GM12878 (cell line): ENCODE results near the gene EIF4ENIF1. TPM values are rescaled to one million over a fixed set of nuclear protein-coding genes. Genes with fewer than 3 reads are reported as not detected.

Experiments
- ATAC-seq: fragments of 200-7000 bp; cut with Tn5 transposase; 3 replicates; pipeline ENCODE4 v1.9.1; 2020; ENCODE audit warnings: mild to moderate bottlenecking, moderate library complexity
- BruUV-seq: library from RNA; stranded (reverse); fragments of 400-500 nt; replicated peaks from 2 replicates; lab custom pipeline; 2021; lab: Mats Ljungman, UMichigan
- CTCF ChIA-PET: fragments of 300-600 bp; sonication (Branson Sonifier 250); formaldehyde crosslinking; extraction: SDS; loops from one replicate; lab custom pipeline; 2021; ENCODE audit warnings: inconsistent platforms; lab: Yijun Ruan, JAX
- POLR2A ChIA-PET: fragments of 350-600 bp; formaldehyde crosslinking; extraction: SDS; loops from one replicate; lab custom pipeline; 2021; ENCODE audit warnings: inconsistent platforms; lab: Charles Lee
- RAD21 ChIA-PET: fragments of 300-600 bp; sonication (Branson Sonifier 250); formaldehyde crosslinking; loops from one replicate; lab custom pipeline; 2023; ENCODE audit warnings: antibody characterized with exemption; ENCODE audit not compliant: unreplicated experiment; lab: Charles Lee
- SMC1A ChIA-PET: fragments of 300-600 bp; sonication (Branson Sonifier 250); formaldehyde crosslinking; loops from one replicate; lab custom pipeline; 2023; ENCODE audit not compliant: unreplicated experiment, uncharacterized antibody; lab: Charles Lee
- DNase-seq: peaks from one replicate; pipeline ENCODE4 v3.0.0-alpha.2; 2011; ENCODE audit warnings: low read depth, low spot score
- FAIRE-seq: peaks from 3 replicates; lab custom pipeline; 2011; peaks lifted over from hg19 to GRCh38; lab: Jason Lieb, UNC
- H2AFZ ChIP-seq: 2 replicates; pipeline ENCODE4 v1.6.0; 2011; ENCODE audit warnings: low read depth, low read length, control low read depth; ENCODE audit not compliant: control insufficient read depth
- H3K27ac ChIP-seq: 2 replicates; pipeline ENCODE4 v1.5.1; 2011; ENCODE audit warnings: control low read depth; ENCODE audit not compliant: control insufficient read depth, insufficient read depth
- H3K27me3 ChIP-seq, 2 experiments: replicated peaks in 1 of 2; 2 replicates each; pipeline versions ENCODE4 v1.6.0 to v1.6.1; 2011; ENCODE audit warnings: low read length in 1 of 2; ENCODE audit not compliant: control insufficient read depth in 2 of 2, insufficient read depth in 2 of 2
- H3K36me3 ChIP-seq, 2 experiments: 2 replicates each; pipeline ENCODE4 v1.5.1; 2011; ENCODE audit warnings: low read length in 1 of 2; ENCODE audit not compliant: control insufficient read depth in 2 of 2, insufficient read depth in 2 of 2
- H3K4me1 ChIP-seq: 2 replicates; pipeline ENCODE4 v1.6.1; 2011; ENCODE audit warnings: mild to moderate bottlenecking, low read length, moderate library complexity, mixed read lengths; ENCODE audit not compliant: control insufficient read depth, insufficient read depth
- H3K4me2 ChIP-seq: 2 replicates; pipeline ENCODE4 v1.6.0; 2011; ENCODE audit warnings: control low read depth; ENCODE audit not compliant: control insufficient read depth, insufficient read depth
- H3K4me3 ChIP-seq: fragments of 200-600 bp; sonication (generic); 2 replicates; pipeline ENCODE4 v1.5.1; 2016
- H3K79me2 ChIP-seq: 2 replicates; pipeline ENCODE4 v1.6.0; 2011; ENCODE audit warnings: low read length; ENCODE audit not compliant: control insufficient read depth, insufficient read depth
- H3K9ac ChIP-seq: 2 replicates; pipeline ENCODE4 v1.8.0; 2011; ENCODE audit warnings: low read length, control low read depth, mixed read lengths; ENCODE audit not compliant: control insufficient read depth, insufficient read depth
- H3K9me3 ChIP-seq: replicated peaks from 3 replicates; pipeline ENCODE4 v1.5.1; 2011; ENCODE audit warnings: mild to moderate bottlenecking, low read length; ENCODE audit not compliant: control insufficient read depth, insufficient read depth
- H4K20me1 ChIP-seq: 2 replicates; pipeline ENCODE4 v1.6.0; 2011; ENCODE audit not compliant: control insufficient read depth, insufficient read depth
- BRCA1 ChIP-seq: IDR thresholded peaks from 2 replicates; pipeline ENCODE4 v1.6.1; 2011; ENCODE audit warnings: low read depth, low read length, improper control_type of control experiment
- EED ChIP-seq: sonication (generic); IDR thresholded peaks from 2 replicates; pipeline ENCODE4 v1.6.1; 2016; ENCODE audit warnings: antibody characterized with exemption, low read depth
- FOXM1 ChIP-seq: IDR thresholded peaks from 2 replicates; pipeline ENCODE4 v1.6.1; 2012; ENCODE audit warnings: low read depth, mild to moderate bottlenecking, inconsistent platforms, low read length, moderate library complexity
- HDAC6 ChIP-seq: fragments of 200-600 bp; sonication (generic); IDR thresholded peaks from one replicate; pipeline ENCODE4 v1.8.0; 2017; ENCODE audit warnings: antibody characterized with exemption; ENCODE audit not compliant: unreplicated experiment
- HDGF ChIP-seq: fragments of 450-650 bp; IDR thresholded peaks from 2 replicates; pipeline ENCODE4 v1.6.1; 2016; ENCODE audit warnings: antibody characterized with exemption
- POLR2A ChIP-seq: IDR thresholded peaks from 2 replicates; pipeline ENCODE4 v1.6.1; 2011; ENCODE audit warnings: low read depth, mild to moderate bottlenecking, low read length
- RBBP5 ChIP-seq: fragments of 200-600 bp; sonication (generic); conservative IDR thresholded peaks from 2 replicates; pipeline ENCODE4 v1.6.1; 2016
- USF1 ChIP-seq: IDR thresholded peaks from 2 replicates; pipeline ENCODE4 v1.6.1; 2011; ENCODE audit warnings: borderline replicate concordance, low read depth, mild to moderate bottlenecking, moderate library complexity, mixed read lengths, low read length; ENCODE audit not compliant: insufficient read depth; ENCODE audit errors: extremely low read length
- YY1 ChIP-seq: IDR thresholded peaks from 2 replicates; pipeline ENCODE4 v1.6.1; 2011; ENCODE audit warnings: low read depth, mild to moderate bottlenecking, low read length
- WGBS: methylation state at CpG from one replicate; pipeline ENCODE4 v1.1.6; 2016; ENCODE audit warnings: low lambda C conversion rate; ENCODE audit not compliant: insufficient replicate concordance, insufficient coverage; ENCODE audit errors: missing lambda C conversion rate; 5-methylcytosine and 5-hydroxymethylcytosine counted together
- in situ Hi-C: fragments of 300-500 bp; cut with MboI; formaldehyde crosslinking; loops from 9 replicates; pipeline ENCODE4 v1.14.3; 2018; ENCODE audit warnings: mixed read lengths
- intact Hi-C: fragments of 100-400 bp; cut with micrococcal nuclease; formaldehyde crosslinking; loops from one replicate; pipeline ENCODE4 v1.14.2; 2022; ENCODE audit not compliant: unreplicated experiment
- polyA plus RNA-seq, 11 experiments: library from polyadenylated mRNA; depleted of rRNA in 4 of 11; unstranded in 6 of 11; stranded (reverse) in 5 of 11; fragments of >200 nt; fragmentation: Nextera tagmentation in 4 of 11; fragmentation: Illumina TruSeq in 1 of 11; extraction: Ambion mirVana in 4 of 11; extraction: Trizol in 1 of 11; gene quantifications; 1 replicate in 1 of 11; 2 replicates in 10 of 11; pipeline versions ENCODE4 v1.2.1 to v1.2.3, GENCODE V29; 2011 to 2016; ENCODE audit warnings: inconsistent platforms in 2 of 11, missing spikeins in 2 of 11, low read depth in 1 of 11
- total RNA-seq, 4 experiments: library from RNA; depleted of rRNA in 3 of 4; stranded (reverse); fragments of >200 nt in 3 of 4; fragmentation: Illumina TruSeq in 1 of 4; extraction: Trizol in 1 of 4; gene quantifications; 2 replicates each; pipeline versions ENCODE4 v1.2.1 to v1.2.3, GENCODE V29; 2013 to 2021
- TF ChIP-seq, protein P1 (sequence below): fragments of 150-350 bp; IDR thresholded peaks from 2 replicates; pipeline ENCODE4 v1.6.1; 2014; ENCODE audit warnings: mild to moderate bottlenecking, low read depth, low read length

The EIF4ENIF1 gene
- total and polyA plus RNA-seq, 10 of the 15 experiments (the other 5 are each of a cell fraction or from before 2014, with no cell fraction given): 4.4 to 43.7 (median 24.4) TPM

DNA sequence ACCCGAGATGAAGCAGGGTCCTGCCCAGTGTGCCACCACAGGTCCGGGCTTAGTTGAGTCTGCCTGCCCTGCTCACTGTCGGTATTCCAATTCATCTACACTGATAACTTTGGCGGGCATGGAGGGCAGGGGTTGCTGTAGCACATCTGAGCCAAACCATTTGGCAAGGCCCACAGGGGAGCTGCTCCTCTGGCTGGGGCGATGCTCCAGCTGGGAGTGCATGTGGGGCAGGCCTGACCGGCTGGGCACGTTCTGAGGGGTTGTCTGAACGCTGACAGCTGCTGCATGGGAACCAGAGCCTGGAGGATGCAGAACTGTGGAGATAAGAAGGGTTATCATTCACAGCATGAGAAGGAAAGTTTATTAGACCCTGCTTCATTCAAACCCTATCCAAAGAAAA, 49.8 kb downstream of the EIF4ENIF1 start:
- Histone ChIP-seq H3K79me2 (no peaks in the 10 kb centered on the region), H3K36me3 (peaks cover 34 to 43% of the 10 kb centered on the region in 2 experiments), H3K9ac (no peak overlapping the region), H3K4me2 (no peak overlapping the region), H3K27me3 (no peaks in the 10 kb centered on the region), H3K27ac (no peak overlapping the region), H3K9me3 (no peaks in the 10 kb centered on the region), H4K20me1 (no peaks in the 10 kb centered on the region), H3K4me1 (no peaks in the 10 kb centered on the region), H3K4me3 (no peak overlapping the region), H2AFZ (no peak overlapping the region)
- ChIA-PET RAD21 (no interaction called here), CTCF (interaction anchor here (1.3 to 1.7 kb wide), 2 partner anchors 12 to 191 kb away, joined by 3 to 7 read pairs; no protein-coding TSS in a partner anchor), POLR2A (no interaction called here), SMC1A (interaction anchor here (0.8 to 1.4 kb wide), 2 partner anchors 12 to 14 kb away, joined by 3 to 4 read pairs; no protein-coding TSS in a partner anchor)
- WGBS: 93% methylated on average over 8 of the region's 8 CpGs
- no peak for FAIRE-seq
- TSS peak; percentile 12 for BruUV-seq
- DNase-seq: no peak
- intact Hi-C loops: no loop called here
- in situ Hi-C loops: no loop called here
- ATAC-seq: no peak
- TF ChIP-seq EED: no peak
- peak; percentile 58; the same call in 1 of the 2 replicates for TF ChIP-seq POLR2A

DNA sequence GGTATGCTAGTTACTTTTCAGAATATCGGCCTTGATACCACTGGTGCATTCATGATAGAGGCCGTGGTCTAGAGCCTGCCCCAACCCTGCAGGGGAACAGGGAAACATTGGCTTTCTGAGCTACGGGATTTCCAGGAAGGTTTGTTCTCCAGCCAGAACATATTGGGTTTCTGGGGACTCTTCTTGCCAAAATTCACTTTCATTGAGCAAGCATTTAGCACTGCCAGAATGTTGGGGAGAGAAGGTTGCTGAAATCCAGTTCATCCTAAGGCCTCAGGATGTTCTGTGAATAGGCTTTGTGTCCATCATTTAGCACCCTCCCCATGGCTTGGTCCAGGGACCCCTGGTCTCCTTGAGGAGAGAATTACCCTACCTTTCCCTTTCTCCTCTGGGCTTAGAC, 53.5 kb downstream of the EIF4ENIF1 start:
- no peaks in the 10 kb centered on the region for H3K27me3 ChIP-seq
- SMC1A ChIA-PET: interaction anchor here (0.9 to 1.2 kb wide), 2 partner anchors 13 to 22 kb away, joined by 3 read pairs; no protein-coding TSS in a partner anchor
- H3K4me3 ChIP-seq: no peak overlapping the region
- H3K4me2 ChIP-seq: no peak overlapping the region
- H3K9me3 ChIP-seq: no peaks in the 10 kb centered on the region
- CTCF ChIA-PET: interaction anchor here (2.8 kb wide), 1 partner anchor 16 kb away, joined by 8 read pairs; no protein-coding TSS in a partner anchor
- H3K27ac ChIP-seq: no peak overlapping the region
- H4K20me1 ChIP-seq: no peaks in the 10 kb centered on the region
- TF ChIP-seq FOXM1: no peak
- no peak for TF ChIP-seq YY1
- no peak for TF ChIP-seq HDGF
- no peak for TF ChIP-seq HDAC6
- TF ChIP-seq RBBP5: no peak
- no peak for TF ChIP-seq BRCA1
- TF ChIP-seq USF1: no peak
- TF ChIP-seq, protein P1, sequence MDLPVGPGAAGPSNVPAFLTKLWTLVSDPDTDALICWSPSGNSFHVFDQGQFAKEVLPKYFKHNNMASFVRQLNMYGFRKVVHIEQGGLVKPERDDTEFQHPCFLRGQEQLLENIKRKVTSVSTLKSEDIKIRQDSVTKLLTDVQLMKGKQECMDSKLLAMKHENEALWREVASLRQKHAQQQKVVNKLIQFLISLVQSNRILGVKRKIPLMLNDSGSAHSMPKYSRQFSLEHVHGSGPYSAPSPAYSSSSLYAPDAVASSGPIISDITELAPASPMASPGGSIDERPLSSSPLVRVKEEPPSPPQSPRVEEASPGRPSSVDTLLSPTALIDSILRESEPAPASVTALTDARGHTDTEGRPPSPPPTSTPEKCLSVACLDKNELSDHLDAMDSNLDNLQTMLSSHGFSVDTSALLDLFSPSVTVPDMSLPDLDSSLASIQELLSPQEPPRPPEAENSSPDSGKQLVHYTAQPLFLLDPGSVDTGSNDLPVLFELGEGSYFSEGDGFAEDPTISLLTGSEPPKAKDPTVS: no peak
- DNase-seq (no peak), ATAC-seq (no peak), FAIRE-seq (no peak)
- no peaks in the 10 kb centered on the region for H3K79me2 ChIP-seq
- no peak overlapping the region for H2AFZ ChIP-seq
- RAD21 ChIA-PET: no interaction called here
- BruUV-seq: no TSS peak
- POLR2A ChIA-PET: interaction anchor here (0.6 kb wide), 1 partner anchor 482 kb away, joined by 3 read pairs; no protein-coding TSS in a partner anchor
- H3K9ac ChIP-seq: no peak overlapping the region
- WGBS: 82% methylated on average over 3 of the region's 3 CpGs
- in situ Hi-C loops: no loop called here
- intact Hi-C loops: no loop called here
- peaks cover 34 to 46% of the 10 kb centered on the region in 2 experiments for H3K36me3 ChIP-seq
- no peaks in the 10 kb centered on the region for H3K4me1 ChIP-seq
